ENCODE data around the gene ESRRG.

GRCh38 chr1:216732121-216732520 lies 8.9 kb upstream of the ESRRG start:
- TF ChIP-seq GATA2 (IDR thresholded peaks at IDR 0.05; ENCODE audit: low read depth, low read length) (no peak), GATA3 (IDR thresholded peaks at IDR 0.05; ENCODE audit: low read depth, low read length) (no peak)

All from SH-SY5Y (cell line).